Activated T-cell treated with anti-CD3 and anti-CD28 coated beads, Interleukin-2, amount 50 U/mL, for 1 hour (primary cell): Measurements from ENCODE around the gene SPEM3.
A peak's percentile ranks its signal among the peaks of the same experiment; 100 is the strongest.
"Not testable (repeated sequence)": the region's sequence is repeated elsewhere in the genome, so short reads cannot be mapped to it uniquely, and the experiment has no call there.

Experiments
- DNase-seq: peaks from one replicate; pipeline ENCODE4 v3.0.0-alpha.2; 2020

The SPEM3 gene

DNA sequence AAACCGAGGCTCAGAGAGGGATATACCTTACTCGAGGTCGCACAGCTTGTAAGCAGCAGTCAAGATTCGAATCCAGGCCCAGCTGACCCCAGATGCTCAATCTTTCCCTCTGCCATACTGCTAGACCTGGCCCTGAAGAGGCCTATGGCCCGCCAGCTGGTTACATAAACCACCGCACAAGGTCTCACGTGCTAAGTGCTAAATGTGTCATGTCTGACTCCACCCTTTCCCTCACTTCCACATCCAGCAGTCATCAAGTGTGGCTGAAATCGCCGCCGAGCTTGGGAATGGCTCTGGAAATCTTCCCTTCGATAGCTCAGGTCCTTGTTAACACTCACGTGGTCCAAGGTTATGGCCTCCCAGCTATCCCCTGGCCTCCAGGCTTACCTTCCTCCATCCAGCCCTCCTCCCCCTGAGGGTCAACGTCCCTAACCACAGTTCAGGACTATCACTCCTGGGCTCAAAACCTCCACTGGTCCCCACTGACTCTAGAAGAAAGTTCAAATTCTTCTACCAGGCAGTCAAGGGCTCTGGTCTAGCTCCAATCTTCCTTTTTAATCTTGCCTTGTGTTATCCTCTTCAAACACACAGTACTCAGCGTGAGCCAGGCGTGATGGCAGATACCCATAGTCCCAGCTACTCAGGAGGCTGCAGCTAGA lies 47.2 kb downstream of the SPEM3 start:
- no peak for DNase-seq

DNA sequence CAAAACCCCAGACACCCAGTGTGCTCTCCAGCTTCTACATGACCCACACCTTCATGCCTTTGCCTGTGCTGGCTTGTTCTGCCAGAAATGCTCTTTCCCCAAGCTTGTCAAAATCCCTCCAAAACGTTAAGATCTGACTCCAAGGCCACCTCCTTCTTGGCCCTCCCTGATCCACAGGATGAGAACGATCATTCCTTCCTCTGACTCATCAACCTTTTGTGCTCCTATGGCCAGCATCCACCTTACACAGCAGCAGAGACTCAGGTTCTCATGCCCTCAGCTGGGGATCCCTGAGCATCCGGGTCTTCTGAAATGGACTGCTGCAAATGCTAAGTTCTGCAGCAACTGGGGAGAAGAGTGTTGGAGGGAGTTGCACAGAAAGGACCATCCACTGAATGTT lies 47.8 kb downstream of the SPEM3 start:
- no peak for DNase-seq

DNA sequence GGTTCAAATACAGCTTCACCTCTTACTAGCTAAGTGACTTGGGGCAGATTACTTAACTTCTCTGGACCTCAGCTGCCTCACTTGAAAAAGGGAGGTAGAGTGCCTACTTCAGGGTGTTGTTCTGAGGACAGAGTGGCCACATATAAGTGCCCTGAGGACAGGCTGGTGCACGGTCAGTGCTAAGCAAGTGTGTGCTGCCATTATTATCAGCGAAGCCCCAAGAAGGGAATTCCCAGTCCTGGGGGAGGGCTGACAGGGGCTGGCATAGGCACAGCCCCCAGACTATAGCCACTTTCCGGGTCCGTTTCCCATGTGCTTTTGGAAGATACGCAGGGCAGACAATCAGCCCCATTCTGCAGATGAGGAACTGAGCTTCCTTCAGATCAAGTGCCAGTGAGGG lies 48.3 kb downstream of the SPEM3 start:
- no peak for DNase-seq

DNA sequence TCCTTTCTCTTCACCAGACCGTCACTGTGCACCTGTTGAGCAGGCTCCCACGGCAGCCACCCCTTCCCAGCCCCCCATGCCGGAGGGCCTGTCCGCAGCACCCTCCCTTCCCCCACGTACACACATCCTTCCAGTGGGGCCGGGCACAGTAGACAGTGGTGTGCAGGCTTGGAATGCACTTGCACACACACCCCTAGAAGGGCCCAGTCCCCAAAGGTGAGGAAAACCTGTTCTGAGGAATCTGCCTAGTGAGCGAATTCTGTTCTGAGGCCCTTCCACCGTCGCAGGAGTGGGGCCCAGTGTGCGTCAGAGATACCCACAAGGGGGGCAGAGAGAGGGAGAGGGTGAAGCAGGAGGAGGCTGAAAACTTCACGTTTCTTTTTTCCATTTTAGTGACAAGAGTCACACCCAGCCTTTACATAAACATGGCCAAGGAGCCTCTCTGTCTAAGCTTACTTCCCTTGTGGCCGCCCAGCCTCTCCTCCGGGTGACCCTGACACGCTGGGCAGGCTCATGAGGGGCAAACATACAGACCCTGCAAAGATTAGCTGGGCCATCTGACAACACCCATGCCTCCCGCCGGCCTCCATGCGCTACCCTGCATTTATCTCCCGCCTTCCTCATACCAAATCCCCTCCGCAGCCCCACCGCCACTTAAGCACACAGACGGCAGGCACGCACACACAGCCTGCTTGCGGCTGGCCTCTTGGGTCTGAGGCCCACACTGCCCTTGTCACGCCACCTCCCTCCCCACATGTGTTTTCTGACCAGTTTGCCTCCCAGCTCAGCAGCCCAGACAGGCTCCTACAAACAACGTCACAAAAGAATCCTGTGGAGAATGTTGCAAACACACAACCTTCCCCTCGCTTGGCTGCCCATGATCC lies 49.0 kb downstream of the SPEM3 start:
- peak; percentile 60 for DNase-seq

DNA sequence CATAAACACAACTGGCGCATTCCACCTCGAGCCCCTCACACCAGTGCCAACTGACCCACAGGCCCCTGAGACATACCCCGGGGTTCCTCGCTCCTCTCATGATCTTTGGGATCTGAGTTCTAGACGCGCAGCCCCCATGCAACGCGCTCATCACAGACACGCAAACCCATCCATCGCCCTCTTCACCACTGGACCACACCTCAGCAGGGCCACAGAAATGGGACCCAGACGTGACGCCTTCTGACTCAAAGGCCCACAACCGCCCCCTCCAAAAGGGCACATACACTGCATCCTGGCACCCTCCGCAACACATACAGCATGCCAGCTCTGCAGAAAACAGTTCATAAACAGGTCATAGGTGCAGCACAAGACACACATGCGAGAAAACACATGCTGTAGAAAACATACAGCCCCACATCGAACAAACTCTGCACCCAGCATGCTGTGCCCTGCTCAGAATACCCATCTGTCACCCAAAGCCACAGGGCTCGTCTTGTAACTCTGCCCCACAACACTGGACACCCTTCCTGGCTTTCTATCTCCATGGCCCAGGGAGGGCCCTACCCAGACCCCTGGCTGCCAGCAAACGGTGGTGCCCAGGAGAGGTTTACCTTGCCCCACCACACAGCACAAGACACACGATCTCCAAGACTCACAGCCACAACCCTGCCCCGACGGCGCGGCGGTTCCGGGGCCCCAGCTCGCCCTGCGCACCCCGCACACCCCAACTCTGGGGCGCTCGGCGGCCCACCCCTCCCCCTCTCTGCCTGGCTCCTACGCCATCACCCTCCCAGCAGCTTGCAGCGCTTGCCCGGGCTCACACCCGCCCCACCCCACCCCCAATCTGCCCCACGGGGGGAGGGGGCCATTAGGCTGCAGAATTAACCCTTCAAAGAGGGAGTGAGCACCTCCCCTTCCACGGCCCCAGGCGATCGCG lies 49.9 kb downstream of the SPEM3 start:
- peak; percentile 78 for DNase-seq

DNA sequence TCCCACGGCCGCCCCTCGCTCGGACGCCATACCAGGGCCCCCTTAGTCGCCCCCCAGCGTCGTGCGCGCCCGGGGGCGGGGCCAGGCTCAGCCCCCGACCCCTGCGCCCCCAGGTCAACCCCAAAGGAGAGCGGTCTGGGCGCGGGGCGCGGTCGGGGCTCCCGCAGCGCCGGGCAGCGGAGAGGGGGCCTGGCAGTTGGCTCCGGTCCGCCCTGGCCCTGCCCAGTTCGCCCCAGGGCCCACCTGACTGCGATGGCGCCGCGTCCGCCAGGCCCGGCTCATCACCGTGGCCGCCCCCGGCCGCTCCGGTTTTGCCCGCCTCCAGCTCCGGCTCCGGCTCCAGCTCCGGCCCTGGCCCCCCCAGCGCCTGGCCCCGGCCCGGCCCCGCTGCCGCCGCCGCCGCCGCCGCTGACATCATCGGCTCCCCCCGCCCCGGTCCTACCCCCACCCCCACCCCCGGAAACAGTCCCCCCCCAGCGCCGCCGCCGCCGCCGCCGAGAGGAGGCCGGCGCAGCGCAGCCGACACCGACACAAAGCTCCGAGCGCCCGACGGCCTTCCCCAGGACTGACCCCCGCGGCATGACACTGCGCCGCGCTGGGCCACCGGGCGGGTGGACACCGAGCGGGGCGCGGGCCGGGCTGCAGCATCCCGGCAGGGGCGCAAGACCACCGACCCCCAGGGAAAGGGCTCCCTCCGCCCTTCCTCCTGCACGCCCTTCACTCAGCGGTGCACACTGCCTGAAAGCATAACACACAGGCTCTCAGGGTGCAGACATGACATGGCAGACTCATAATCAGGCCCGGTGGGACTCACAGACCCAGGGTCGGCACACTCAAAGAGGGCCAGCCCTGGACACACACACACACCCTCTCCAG lies 50.8 kb downstream of the SPEM3 start, which contains the start of gene ZBTB4:
Gene ZBTB4 (minus strand): TSS at position 419 of the 876 bp plus-strand sequence. CDS start 12,830 bp downstream, outside the sequence.
- DNase-seq, result peak; percentile 81

DNA sequence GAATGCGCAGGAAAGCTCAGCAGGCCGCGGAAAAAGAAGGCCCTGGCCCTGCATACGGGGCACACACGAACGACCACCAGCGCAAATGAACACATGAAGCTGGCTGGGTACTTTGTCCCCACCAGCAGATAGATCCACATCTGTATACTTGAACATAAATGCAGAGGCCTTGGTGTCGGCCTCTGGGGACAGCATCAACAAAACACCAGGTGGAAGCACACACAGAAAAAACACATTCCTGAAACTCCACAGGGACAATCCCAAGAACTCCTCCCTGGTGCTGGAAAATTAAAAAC lies 51.4 kb downstream of the SPEM3 start:
- no peak for DNase-seq

DNA sequence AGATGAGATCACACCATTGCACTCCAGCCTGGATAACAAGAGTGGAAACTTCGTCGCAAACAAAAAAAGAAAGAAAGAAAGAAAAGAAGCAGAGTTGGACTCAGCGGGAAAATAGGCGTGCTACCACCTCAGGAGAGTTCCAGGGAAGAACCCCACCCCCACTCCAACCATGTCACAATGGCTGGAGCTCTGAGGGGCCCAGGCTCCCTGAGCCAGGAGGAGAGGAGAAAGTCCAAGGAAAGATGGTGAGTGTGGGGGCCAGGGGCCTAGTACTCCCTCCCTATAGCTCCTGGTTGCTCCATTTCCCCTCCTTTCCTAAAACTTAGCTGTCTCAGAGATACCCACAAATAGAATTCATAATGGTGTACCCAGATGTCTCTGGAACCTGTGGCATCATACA lies 52.6 kb downstream of the SPEM3 start, which contains the start of gene SLC35G6:
Gene SLC35G6 (plus strand): TSS at position 172 of the 400 bp plus-strand sequence. CDS start 71 bp downstream, at position 243.
- DNase-seq, result not testable (repeated sequence)

DNA sequence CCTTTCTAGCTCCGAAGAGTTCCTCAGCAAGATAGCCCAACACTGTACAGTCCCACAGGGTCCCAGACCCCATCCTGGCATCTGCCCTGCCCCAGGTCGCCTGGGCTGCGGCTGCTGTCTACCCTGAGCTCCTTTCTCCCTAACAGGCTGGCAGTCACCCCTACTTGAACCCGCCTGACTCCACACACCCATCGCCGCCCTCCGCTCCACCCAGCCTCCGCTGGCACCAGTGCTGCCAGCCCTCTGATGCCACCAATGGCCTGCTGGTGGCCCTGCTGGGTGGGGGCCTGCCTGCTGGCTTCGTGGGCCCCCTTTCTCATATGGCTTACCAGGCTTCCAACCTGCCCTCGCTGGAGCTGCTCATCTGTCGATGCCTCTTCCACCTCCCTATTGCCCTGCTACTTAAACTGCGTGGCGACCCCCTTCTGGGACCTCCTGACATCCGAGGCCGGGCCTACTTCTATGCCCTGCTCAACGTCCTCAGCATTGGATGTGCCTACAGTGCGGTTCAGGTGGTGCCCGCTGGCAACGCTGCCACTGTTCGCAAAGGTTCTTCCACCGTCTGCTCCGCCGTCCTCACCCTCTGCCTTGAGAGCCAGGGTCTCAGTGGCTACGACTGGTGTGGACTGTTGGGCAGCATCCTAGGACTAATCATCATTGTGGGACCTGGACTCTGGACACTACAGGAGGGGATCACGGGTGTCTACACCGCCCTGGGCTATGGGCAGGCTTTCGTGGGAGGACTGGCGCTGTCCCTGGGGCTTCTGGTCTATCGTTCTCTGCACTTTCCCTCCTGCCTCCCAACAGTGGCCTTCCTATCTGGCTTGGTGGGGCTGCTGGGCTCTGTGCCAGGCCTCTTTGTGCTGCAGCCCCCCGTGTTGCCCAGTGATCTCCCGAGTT lies 53.4 kb downstream of the SPEM3 start:
- not testable (repeated sequence) for DNase-seq
